ENCODE data around the gene DGUOK.
"Not testable (repeated sequence)": the region's sequence is repeated elsewhere in the genome, so short reads cannot be mapped to it uniquely, and the experiment has no call there.

The DGUOK gene

GRCh38 chr2:73920577-73921545 lies 5.8 kb upstream of the DGUOK start:
- DNase-seq (ENCODE audit: low read depth in 2 of 2) = peak in 1 of 2 donors; percentile 47

DNA sequence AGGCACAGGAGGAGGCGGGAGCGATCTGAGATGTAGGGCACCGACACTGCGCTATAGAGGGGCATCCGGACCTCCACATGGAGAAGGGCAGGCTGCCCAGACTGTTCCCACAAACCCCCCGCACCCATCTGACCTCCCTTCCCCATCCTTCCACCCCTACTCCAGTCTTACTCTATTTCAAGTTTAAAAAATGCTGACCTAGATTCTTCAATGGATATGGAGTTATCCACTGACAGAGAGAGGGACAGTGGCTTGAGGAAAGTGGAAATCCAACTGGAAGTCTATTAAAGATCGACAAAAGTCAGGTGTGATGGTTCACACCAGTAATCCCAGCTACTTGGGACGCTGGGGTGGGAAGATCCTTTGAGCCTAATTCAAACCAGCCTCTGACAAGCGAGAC lies 5.1 kb upstream of the DGUOK start:
- no peak for DNase-seq (ENCODE audit: low read depth in 2 of 2)

GRCh38 chr2:73922681-73923080 lies 4.0 kb upstream of the DGUOK start:
- no peak for DNase-seq (ENCODE audit: low read depth in 2 of 2)

DNA sequence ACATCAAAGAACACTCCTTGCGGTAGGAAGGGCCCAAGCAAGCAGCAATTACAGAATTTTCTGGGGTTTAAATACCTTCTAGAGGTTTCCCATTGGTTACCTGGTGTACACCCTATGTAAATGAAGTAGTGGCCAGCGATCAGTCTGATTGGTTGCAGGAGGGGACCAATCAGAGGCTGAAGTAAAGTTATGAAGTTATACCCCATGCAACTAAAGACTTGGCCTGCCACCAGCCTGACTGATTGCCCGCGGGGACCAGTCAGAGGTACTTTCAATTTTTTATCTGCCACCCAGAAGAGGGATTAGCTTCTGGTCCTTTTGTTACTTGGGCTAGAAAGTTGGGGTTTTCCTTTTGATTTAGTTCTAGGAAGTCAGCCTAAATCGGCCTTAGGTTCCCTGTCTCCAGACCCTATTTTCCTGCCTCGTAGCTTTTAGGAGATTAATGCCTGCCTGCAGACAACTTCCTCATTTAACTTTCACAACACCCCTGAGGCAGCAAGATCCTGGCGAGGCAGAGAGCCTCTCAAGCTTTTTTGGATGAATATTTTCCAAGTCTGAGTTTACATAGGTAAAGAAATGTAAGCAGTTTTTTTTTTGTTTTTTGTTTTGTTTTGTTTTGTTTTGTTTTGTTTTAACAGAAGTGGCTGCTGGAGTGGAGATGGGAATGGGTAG lies 1.5 kb upstream of the DGUOK start:
- no peak for DNase-seq (ENCODE audit: low read depth in 2 of 2)

- no peak for DNase-seq (ENCODE audit: low read depth in 2 of 2)
Observed at GRCh38 chr2:73925853-73926492, 707 bp upstream of the DGUOK start.

GRCh38 chr2:73927344-73927743 lies 664 bp downstream of the DGUOK start:
- no peak for DNase-seq (ENCODE audit: low read depth in 2 of 2)

DNA sequence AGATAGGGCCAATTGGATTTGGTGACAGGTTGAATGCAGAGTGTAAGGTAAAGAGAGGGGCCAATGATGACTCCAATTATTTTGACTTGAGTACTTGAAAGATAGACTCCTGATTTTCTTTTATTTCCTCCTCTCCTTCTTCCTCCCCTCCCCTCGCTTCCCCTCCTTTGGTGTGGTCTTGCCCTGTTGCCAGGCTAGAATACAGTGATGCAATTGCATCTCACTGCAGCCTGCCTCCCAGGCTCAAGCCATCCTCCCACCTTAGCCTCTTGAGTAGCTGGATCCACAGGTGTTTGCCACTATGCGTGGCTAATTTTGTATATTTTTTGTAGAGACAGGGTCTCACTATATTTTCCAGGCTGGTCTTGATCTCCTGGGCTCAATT lies 2.3 kb downstream of the DGUOK start:
- no peak for DNase-seq (ENCODE audit: low read depth in 2 of 2)

DNA sequence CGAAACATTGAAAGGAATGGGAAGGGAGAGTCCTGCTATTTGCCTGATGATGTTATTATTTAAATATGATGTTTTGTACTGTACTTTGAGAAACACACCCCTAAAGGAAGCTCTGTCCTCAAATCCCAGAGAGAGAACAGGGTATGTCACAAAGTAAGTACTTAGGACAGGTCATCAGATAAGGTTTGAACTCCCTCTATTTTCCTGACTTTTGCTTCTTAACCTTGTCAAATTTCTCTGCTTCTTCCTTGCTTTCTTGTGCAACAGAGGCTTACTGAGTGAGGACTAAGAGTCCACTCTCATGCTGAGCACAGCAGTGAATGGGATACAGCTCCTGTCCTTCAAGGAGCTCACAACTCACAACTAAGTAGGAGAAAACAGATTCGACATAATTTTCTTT lies 3.7 kb downstream of the DGUOK start:
- no peak for DNase-seq (ENCODE audit: low read depth in 2 of 2)

- DNase-seq (ENCODE audit: low read depth in 2 of 2) = peak; percentile 17 to 42
Observed at GRCh38 chr2:73931531-73932500, 5.1 kb downstream of the DGUOK start.

DNA sequence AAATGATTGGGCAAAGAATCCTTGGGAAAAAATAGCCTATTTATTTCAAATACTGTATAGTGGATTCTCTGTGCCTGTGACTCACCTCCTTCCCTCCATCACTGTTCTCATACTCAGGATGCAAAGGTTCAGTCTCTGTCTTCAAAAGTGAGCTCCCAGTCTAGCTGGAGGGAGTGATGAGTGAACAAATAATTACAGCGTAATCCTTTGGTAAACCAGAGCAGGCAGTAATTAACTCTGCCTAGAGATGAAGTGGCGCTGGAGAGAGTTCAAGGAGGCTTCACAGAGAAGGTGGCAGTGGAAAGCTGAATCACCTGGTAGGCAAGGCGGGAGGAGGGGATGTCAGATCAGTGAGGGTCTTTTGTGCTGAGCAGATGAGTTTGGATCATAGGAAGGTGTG lies 6.5 kb downstream of the DGUOK start:
- no peak for DNase-seq (ENCODE audit: low read depth in 2 of 2)

GRCh38 chr2:73935641-73936040 lies 9.0 kb downstream of the DGUOK start:
- no peak for DNase-seq (ENCODE audit: low read depth in 2 of 2)

DNA sequence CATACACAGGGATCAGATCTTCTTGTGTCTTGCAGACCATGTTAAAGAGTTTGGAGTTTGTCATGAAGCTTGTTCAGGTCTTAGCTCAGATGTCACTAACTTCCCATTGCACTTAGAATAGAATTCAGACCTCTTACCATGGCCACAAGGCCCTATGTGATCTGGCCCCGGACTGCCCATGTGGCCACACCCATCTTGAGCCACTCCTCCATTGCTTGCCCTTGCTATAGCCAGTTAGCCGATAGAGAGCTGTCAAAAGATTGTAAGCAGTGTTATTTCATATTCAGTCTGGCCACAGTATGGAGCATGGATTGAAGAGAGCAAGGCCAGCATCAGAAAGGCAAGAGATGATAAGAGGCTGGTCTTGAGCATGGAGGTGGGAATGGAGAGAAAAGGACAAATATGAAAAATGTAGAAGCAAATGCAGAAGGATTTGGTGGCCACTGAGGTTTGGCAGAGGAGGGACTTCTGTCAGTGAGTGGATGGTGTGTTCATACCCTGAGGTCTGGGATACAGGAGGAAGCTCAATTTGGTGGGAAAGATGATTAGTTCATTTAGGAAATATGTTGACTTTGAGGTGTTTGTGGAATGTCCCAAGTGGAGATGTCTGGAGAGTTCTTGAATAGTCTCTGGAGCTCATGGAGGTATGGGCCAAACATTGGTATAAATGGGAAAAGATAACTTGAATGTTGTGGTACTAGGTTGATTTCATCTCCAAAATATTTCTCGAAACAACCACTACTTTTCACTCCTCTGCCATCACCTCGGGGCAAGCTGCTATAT lies 10.6 kb downstream of the DGUOK start:
- DNase-seq (ENCODE audit: low read depth in 2 of 2) = no peak

- no peak for DNase-seq (ENCODE audit: low read depth in 2 of 2)
Observed at GRCh38 chr2:73937899-73938298, 11.2 kb downstream of the DGUOK start.

GRCh38 chr2:73938718-73939352 lies 12.2 kb downstream of the DGUOK start:
- peak in 1 of 2 donors; percentile 11 for DNase-seq (ENCODE audit: low read depth in 2 of 2)

DNA sequence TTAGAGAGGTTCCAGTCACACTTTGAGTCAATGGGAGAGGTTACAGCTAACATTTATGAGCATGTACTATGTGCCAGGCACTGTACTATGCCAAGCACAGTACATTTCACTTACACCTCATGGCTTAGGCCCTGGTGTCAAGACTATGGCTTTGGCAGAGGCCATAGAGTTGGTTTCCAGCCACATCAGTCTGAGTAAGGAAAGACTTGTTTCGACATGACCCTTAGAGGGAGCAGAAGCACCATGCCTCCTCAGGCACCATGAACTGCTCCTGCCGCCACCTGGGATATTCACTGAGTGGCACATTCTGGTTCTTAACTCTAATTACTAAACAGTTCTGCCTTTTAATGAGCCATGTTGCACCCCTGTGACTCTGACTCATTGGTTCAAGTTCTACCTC lies 12.7 kb downstream of the DGUOK start:
- no peak for DNase-seq (ENCODE audit: low read depth in 2 of 2)

DNA sequence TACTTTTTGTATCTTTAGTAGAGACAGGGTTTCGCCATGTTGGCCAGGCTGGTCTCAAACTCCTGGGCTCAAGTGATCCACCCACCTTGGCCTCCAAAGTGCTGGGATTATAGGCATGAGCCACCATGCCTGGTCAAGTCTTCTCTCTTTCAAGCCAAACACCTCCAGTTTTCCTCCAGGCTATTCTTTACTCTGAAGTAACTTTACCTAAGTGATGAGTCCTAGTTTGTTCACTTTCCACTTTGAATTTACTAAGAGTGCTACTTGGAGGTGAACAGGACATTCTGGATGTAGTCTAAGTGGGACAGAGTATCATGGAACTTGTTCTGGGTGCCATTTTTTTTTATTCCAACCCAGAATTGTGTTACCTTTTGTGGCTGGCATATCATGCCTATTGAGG lies 13.4 kb downstream of the DGUOK start:
- DNase-seq (ENCODE audit: low read depth in 2 of 2) = not testable (repeated sequence)

- no peak for DNase-seq (ENCODE audit: low read depth in 2 of 2)
Observed at GRCh38 chr2:73942664-73943063, 16.0 kb downstream of the DGUOK start.

DNA sequence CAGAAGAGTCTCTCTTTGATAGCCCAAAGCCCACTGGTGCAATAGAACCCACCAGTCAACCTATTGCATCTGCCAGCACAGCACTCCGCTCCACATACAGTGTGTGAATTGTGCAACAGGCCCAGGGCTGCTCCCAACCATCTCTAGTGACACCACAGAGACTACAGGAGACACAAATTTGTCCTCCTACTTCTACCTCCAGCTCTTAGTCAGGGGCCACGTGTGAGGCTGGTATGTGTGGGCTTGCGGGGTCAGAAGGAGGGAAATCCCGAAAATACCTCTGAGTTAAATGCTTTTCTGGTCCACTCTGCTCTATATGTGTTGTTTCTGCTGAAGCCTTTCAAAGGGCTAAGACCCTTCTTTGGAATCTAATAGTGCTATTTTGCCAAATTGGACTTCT lies 18.0 kb downstream of the DGUOK start:
- DNase-seq (ENCODE audit: low read depth in 2 of 2) = no peak

- DNase-seq (ENCODE audit: low read depth in 2 of 2) = no peak
Observed at GRCh38 chr2:73946215-73946614, 19.5 kb downstream of the DGUOK start.

GRCh38 chr2:73946666-73947065 lies 20.0 kb downstream of the DGUOK start:
- no peak for DNase-seq (ENCODE audit: low read depth in 2 of 2)

Data from stimulated activated CD4-positive, alpha-beta T cell treated with anti-CD3 and anti-CD28 coated beads, Interleukin-4, amount 100 ng/mL, for 48 hours (primary cell).